ENCODE data around the gene FAM204A.

Gene FAM204A

GRCh38 chr10:118332948-118333710 lies 9.0 kb downstream of the FAM204A start:
- H3K27me3 ChIP-seq (ENCODE audit: control insufficient read depth in 1 of 2, insufficient read depth in 2 of 2, low read length in 2 of 2): no peaks in the 10 kb centered on the region
- no peaks in the 10 kb centered on the region for H3K9me3 ChIP-seq (ENCODE audit: control insufficient read depth in 1 of 2, low read length in 2 of 2)
- no peak overlapping the region for H3K9ac ChIP-seq (ENCODE audit: low read depth in 1 of 2, low read length in 2 of 2)
- H3K4me3 ChIP-seq (ENCODE audit: low read depth in 1 of 2, low read length in 2 of 2): no peak overlapping the region
- no peak overlapping the region for H3K27ac ChIP-seq (ENCODE audit: low read depth, low read length)
- peaks cover 38 to 54% of the 10 kb centered on the region in 2 donors for H3K36me3 ChIP-seq (ENCODE audit: control insufficient read depth in 1 of 2, insufficient read depth in 2 of 2, low read length in 2 of 2)
- H3K4me1 ChIP-seq (ENCODE audit: control insufficient read depth in 1 of 2, insufficient read depth in 2 of 2, low read length in 2 of 2): peaks cover 0 to 6% of the 10 kb centered on the region in 2 donors

GRCh38 chr10:118332236-118332635 lies 9.9 kb downstream of the FAM204A start:
- Histone ChIP-seq H3K36me3 (ENCODE audit: control insufficient read depth in 1 of 2, insufficient read depth in 2 of 2, low read length in 2 of 2) (peaks cover 46 to 62% of the 10 kb centered on the region in 2 donors), H3K27me3 (ENCODE audit: control insufficient read depth in 1 of 2, insufficient read depth in 2 of 2, low read length in 2 of 2) (no peaks in the 10 kb centered on the region), H3K9ac (ENCODE audit: low read depth in 1 of 2, low read length in 2 of 2) (no peak overlapping the region), H3K4me3 (ENCODE audit: low read depth in 1 of 2, low read length in 2 of 2) (no peak overlapping the region), H3K27ac (ENCODE audit: low read depth, low read length) (no peak overlapping the region), H3K4me1 (ENCODE audit: control insufficient read depth in 1 of 2, insufficient read depth in 2 of 2, low read length in 2 of 2) (peaks cover 0 to 6% of the 10 kb centered on the region in 2 donors), H3K9me3 (ENCODE audit: control insufficient read depth in 1 of 2, low read length in 2 of 2) (no peaks in the 10 kb centered on the region)

- H3K9me3 ChIP-seq (ENCODE audit: control insufficient read depth in 1 of 2, low read length in 2 of 2): no peaks in the 10 kb centered on the region
- no peak overlapping the region for H3K27ac ChIP-seq (ENCODE audit: low read depth, low read length)
- peaks cover 45 to 72% of the 10 kb centered on the region in 2 donors for H3K36me3 ChIP-seq (ENCODE audit: control insufficient read depth in 1 of 2, insufficient read depth in 2 of 2, low read length in 2 of 2)
- H3K27me3 ChIP-seq (ENCODE audit: control insufficient read depth in 1 of 2, insufficient read depth in 2 of 2, low read length in 2 of 2): no peaks in the 10 kb centered on the region
- no peak overlapping the region for H3K4me3 ChIP-seq (ENCODE audit: low read depth in 1 of 2, low read length in 2 of 2)
- peaks cover 0 to 6% of the 10 kb centered on the region in 2 donors for H3K4me1 ChIP-seq (ENCODE audit: control insufficient read depth in 1 of 2, insufficient read depth in 2 of 2, low read length in 2 of 2)
- no peak overlapping the region for H3K9ac ChIP-seq (ENCODE audit: low read depth in 1 of 2, low read length in 2 of 2)
Measured at GRCh38 chr10:118330295-118331076, 11.6 kb downstream of the FAM204A start.

- H3K27me3 ChIP-seq (ENCODE audit: control insufficient read depth in 1 of 2, insufficient read depth in 2 of 2, low read length in 2 of 2): no peaks in the 10 kb centered on the region
- no peaks in the 10 kb centered on the region for H3K9me3 ChIP-seq (ENCODE audit: control insufficient read depth in 1 of 2, low read length in 2 of 2)
- peaks cover 34 to 69% of the 10 kb centered on the region in 2 donors for H3K36me3 ChIP-seq (ENCODE audit: control insufficient read depth in 1 of 2, insufficient read depth in 2 of 2, low read length in 2 of 2)
- no peak overlapping the region for H3K27ac ChIP-seq (ENCODE audit: low read depth, low read length)
- peaks cover 0 to 5% of the 10 kb centered on the region in 2 donors for H3K4me1 ChIP-seq (ENCODE audit: control insufficient read depth in 1 of 2, insufficient read depth in 2 of 2, low read length in 2 of 2)
- no peak overlapping the region for H3K9ac ChIP-seq (ENCODE audit: low read depth in 1 of 2, low read length in 2 of 2)
- H3K4me3 ChIP-seq (ENCODE audit: low read depth in 1 of 2, low read length in 2 of 2): no peak overlapping the region
Measured at GRCh38 chr10:118324140-118324539, 18.0 kb downstream of the FAM204A start.

- no peak overlapping the region for H3K27ac ChIP-seq (ENCODE audit: low read depth, low read length)
Measured at GRCh38 chr10:118321724-118322575, 20.2 kb downstream of the FAM204A start.

GRCh38 chr10:118315629-118316028 lies 26.5 kb downstream of the FAM204A start:
- peaks cover 9 to 11% of the 10 kb centered on the region in 2 donors for H3K36me3 ChIP-seq (ENCODE audit: control insufficient read depth in 1 of 2, insufficient read depth in 2 of 2, low read length in 2 of 2)
- H3K9me3 ChIP-seq (ENCODE audit: control insufficient read depth in 1 of 2, low read length in 2 of 2): no peaks in the 10 kb centered on the region
- H3K27ac ChIP-seq (ENCODE audit: low read depth, low read length): no peak overlapping the region

More at GRCh38 chr10:118321724-118322575, 20.2 kb downstream of the FAM204A start:
- Histone ChIP-seq H3K9ac (ENCODE audit: low read depth in 1 of 2, low read length in 2 of 2) (no peak overlapping the region), H3K4me1 (ENCODE audit: control insufficient read depth in 1 of 2, insufficient read depth in 2 of 2, low read length in 2 of 2) (peaks cover 0 to 5% of the 10 kb centered on the region in 2 donors), H3K9me3 (ENCODE audit: control insufficient read depth in 1 of 2, low read length in 2 of 2) (no peaks in the 10 kb centered on the region), H3K4me3 (ENCODE audit: low read depth in 1 of 2, low read length in 2 of 2) (no peak overlapping the region), H3K27me3 (ENCODE audit: control insufficient read depth in 1 of 2, insufficient read depth in 2 of 2, low read length in 2 of 2) (no peaks in the 10 kb centered on the region), H3K36me3 (ENCODE audit: control insufficient read depth in 1 of 2, insufficient read depth in 2 of 2, low read length in 2 of 2) (peaks cover 17 to 49% of the 10 kb centered on the region in 2 donors)

GRCh38 chr10:118314882-118315281 lies 27.2 kb downstream of the FAM204A start:
- H3K27ac ChIP-seq (ENCODE audit: low read depth, low read length): no peak overlapping the region
- no peaks in the 10 kb centered on the region for H3K4me1 ChIP-seq (ENCODE audit: control insufficient read depth in 1 of 2, insufficient read depth in 2 of 2, low read length in 2 of 2)
- peaks cover 8 to 9% of the 10 kb centered on the region in 2 donors for H3K36me3 ChIP-seq (ENCODE audit: control insufficient read depth in 1 of 2, insufficient read depth in 2 of 2, low read length in 2 of 2)
- no peaks in the 10 kb centered on the region for H3K27me3 ChIP-seq (ENCODE audit: control insufficient read depth in 1 of 2, insufficient read depth in 2 of 2, low read length in 2 of 2)
- H3K9me3 ChIP-seq (ENCODE audit: control insufficient read depth in 1 of 2, low read length in 2 of 2): no peaks in the 10 kb centered on the region
- no peak overlapping the region for H3K9ac ChIP-seq (ENCODE audit: low read depth in 1 of 2, low read length in 2 of 2)
- no peak overlapping the region for H3K4me3 ChIP-seq (ENCODE audit: low read depth in 1 of 2, low read length in 2 of 2)

More at GRCh38 chr10:118315629-118316028, 26.5 kb downstream of the FAM204A start:
- Histone ChIP-seq H3K9ac (ENCODE audit: low read depth in 1 of 2, low read length in 2 of 2) (no peak overlapping the region), H3K27me3 (ENCODE audit: control insufficient read depth in 1 of 2, insufficient read depth in 2 of 2, low read length in 2 of 2) (no peaks in the 10 kb centered on the region), H3K4me1 (ENCODE audit: control insufficient read depth in 1 of 2, insufficient read depth in 2 of 2, low read length in 2 of 2) (no peaks in the 10 kb centered on the region), H3K4me3 (ENCODE audit: low read depth in 1 of 2, low read length in 2 of 2) (no peak overlapping the region)

- no peaks in the 10 kb centered on the region for H3K9me3 ChIP-seq (ENCODE audit: control insufficient read depth in 1 of 2, low read length in 2 of 2)
- H3K4me1 ChIP-seq (ENCODE audit: control insufficient read depth in 1 of 2, insufficient read depth in 2 of 2, low read length in 2 of 2): no peaks in the 10 kb centered on the region
- no peak overlapping the region for H3K4me3 ChIP-seq (ENCODE audit: low read depth in 1 of 2, low read length in 2 of 2)
- no peaks in the 10 kb centered on the region for H3K27me3 ChIP-seq (ENCODE audit: control insufficient read depth in 1 of 2, insufficient read depth in 2 of 2, low read length in 2 of 2)
- no peak overlapping the region for H3K27ac ChIP-seq (ENCODE audit: low read depth, low read length)
- H3K9ac ChIP-seq (ENCODE audit: low read depth in 1 of 2, low read length in 2 of 2): no peak overlapping the region
- H3K36me3 ChIP-seq (ENCODE audit: control insufficient read depth in 1 of 2, insufficient read depth in 2 of 2, low read length in 2 of 2): peaks cover 12 to 18% of the 10 kb centered on the region in 2 donors
Measured at GRCh38 chr10:118311505-118311904, 30.6 kb downstream of the FAM204A start.

GRCh38 chr10:118310822-118311221 lies 31.3 kb downstream of the FAM204A start:
- Histone ChIP-seq H3K9ac (ENCODE audit: low read depth in 1 of 2, low read length in 2 of 2) (no peak overlapping the region), H3K4me1 (ENCODE audit: control insufficient read depth in 1 of 2, insufficient read depth in 2 of 2, low read length in 2 of 2) (no peaks in the 10 kb centered on the region), H3K27me3 (ENCODE audit: control insufficient read depth in 1 of 2, insufficient read depth in 2 of 2, low read length in 2 of 2) (no peaks in the 10 kb centered on the region), H3K27ac (ENCODE audit: low read depth, low read length) (no peak overlapping the region), H3K9me3 (ENCODE audit: control insufficient read depth in 1 of 2, low read length in 2 of 2) (no peaks in the 10 kb centered on the region), H3K36me3 (ENCODE audit: control insufficient read depth in 1 of 2, insufficient read depth in 2 of 2, low read length in 2 of 2) (peaks cover 12 to 20% of the 10 kb centered on the region in 2 donors), H3K4me3 (ENCODE audit: low read depth in 1 of 2, low read length in 2 of 2) (no peak overlapping the region)
